Measurements from ENCODE around the gene EXOC3L4.
"Not testable (repeated sequence)": the region's sequence is repeated elsewhere in the genome, so short reads cannot be mapped to it uniquely, and the experiment has no call there.

EXOC3L4 gene

GRCh38 chr14:103094406-103095209, at the start of gene EXOC3L4:
TSS of gene EXOC3L4 (plus strand) at chr14:103094725. CDS start at chr14:103100220, 5,495 bp downstream.
- H3K27me3 Mint-ChIP-seq (ENCODE audit: low read depth): peaks cover 3% of the 10 kb centered on the region
- H3K9me3 Mint-ChIP-seq: no peaks in the 10 kb centered on the region
- H3K4me1 Mint-ChIP-seq (ENCODE audit: low read depth): no peaks in the 10 kb centered on the region
- no peaks in the 10 kb centered on the region for H3K36me3 Mint-ChIP-seq (ENCODE audit: low read depth)
- H3K4me3 Mint-ChIP-seq: no peak within 1 kb of the TSS
- H3K27ac Mint-ChIP-seq: no peak within 1 kb of the TSS

DNA sequence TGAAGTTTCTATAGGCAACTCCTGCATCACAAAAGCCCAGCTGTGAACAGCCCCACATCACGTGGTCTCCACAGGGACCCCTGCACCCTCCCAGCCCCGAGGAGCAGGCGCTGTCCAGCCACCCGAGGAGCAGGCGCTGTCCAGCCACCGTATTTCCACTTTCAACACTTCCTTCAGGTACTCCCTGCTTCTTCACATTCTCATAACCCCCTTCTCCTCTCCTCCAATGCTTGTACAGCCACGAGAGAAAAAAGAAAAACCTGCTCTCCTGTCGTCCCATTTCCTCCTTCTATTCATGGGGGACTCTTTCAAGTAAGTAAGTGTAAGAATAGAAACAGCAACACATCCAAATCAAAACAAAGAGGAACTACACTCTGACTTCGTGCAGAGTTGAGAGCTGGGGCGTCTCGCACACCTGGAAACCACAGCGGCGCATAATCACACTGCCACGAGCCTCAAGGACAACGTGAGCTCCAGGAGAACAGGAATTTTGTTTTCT, 49.1 kb upstream of the EXOC3L4 start:
- H3K27ac Mint-ChIP-seq: no peak overlapping the region
- no peaks in the 10 kb centered on the region for H3K36me3 Mint-ChIP-seq (ENCODE audit: low read depth)
- H3K9me3 Mint-ChIP-seq: peaks cover 6% of the 10 kb centered on the region
- H3K4me3 Mint-ChIP-seq: no peak overlapping the region
- H3K4me1 Mint-ChIP-seq (ENCODE audit: low read depth): peaks cover 5% of the 10 kb centered on the region
- H3K27me3 Mint-ChIP-seq (ENCODE audit: low read depth): peaks cover 16% of the 10 kb centered on the region

DNA sequence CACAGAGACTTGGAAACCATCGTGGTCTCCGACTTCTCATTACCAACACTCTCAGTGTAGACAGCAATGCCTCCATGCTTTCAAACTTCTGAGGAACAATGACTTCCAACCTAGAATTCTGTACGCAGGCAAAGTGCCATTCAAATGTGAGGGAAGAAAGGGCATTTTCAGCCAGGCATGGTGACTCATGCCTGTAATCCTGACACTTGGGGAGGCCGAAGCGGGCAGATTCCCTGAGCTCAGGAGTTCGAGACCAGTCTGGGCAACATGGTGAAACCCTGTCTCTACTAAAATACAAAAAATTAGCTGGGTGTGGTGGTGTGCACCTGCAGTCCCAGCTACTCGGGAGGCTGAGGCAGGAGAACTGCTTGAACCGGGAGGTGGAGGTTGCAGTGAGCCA, 47.1 kb upstream of the EXOC3L4 start:
- not testable (repeated sequence) for H3K36me3 Mint-ChIP-seq (ENCODE audit: low read depth); H3K4me3 Mint-ChIP-seq; H3K27ac Mint-ChIP-seq; H3K9me3 Mint-ChIP-seq; H3K4me1 Mint-ChIP-seq (ENCODE audit: low read depth)
- peaks cover 16% of the 10 kb centered on the region for H3K27me3 Mint-ChIP-seq (ENCODE audit: low read depth)

- peaks cover 24% of the 10 kb centered on the region for H3K27me3 Mint-ChIP-seq (ENCODE audit: low read depth)
- no peaks in the 10 kb centered on the region for H3K36me3 Mint-ChIP-seq (ENCODE audit: low read depth)
- H3K27ac Mint-ChIP-seq: no peak overlapping the region
- H3K4me3 Mint-ChIP-seq: no peak overlapping the region
- no peaks in the 10 kb centered on the region for H3K4me1 Mint-ChIP-seq (ENCODE audit: low read depth)
- H3K9me3 Mint-ChIP-seq: no peaks in the 10 kb centered on the region
These were observed 43.6 kb upstream of the EXOC3L4 start for GRCh38 chr14:103050935-103051334.

DNA sequence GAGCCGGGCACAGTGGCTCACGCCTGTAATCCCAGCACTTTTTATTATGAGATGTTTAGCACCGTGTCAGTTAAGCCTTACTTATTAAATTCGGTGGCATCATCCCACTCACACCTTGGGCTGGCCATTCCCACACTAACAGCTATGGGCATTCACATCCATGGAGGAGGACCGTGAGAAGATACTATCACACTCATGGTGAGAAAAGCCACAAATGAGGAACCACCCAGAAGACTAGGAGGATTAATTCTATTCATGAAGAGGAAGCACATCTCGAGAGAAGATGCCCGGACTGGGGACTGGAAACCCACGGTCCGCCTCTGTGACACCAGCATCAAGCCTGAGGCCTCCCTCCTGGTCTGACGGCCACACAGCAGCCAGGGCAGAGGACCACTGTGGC, 42.1 kb upstream of the EXOC3L4 start:
- H3K27ac Mint-ChIP-seq: no peak overlapping the region
- no peaks in the 10 kb centered on the region for H3K4me1 Mint-ChIP-seq (ENCODE audit: low read depth)
- no peaks in the 10 kb centered on the region for H3K36me3 Mint-ChIP-seq (ENCODE audit: low read depth)
- H3K9me3 Mint-ChIP-seq: no peaks in the 10 kb centered on the region
- H3K27me3 Mint-ChIP-seq (ENCODE audit: low read depth): peaks cover 32% of the 10 kb centered on the region
- no peak overlapping the region for H3K4me3 Mint-ChIP-seq

DNA sequence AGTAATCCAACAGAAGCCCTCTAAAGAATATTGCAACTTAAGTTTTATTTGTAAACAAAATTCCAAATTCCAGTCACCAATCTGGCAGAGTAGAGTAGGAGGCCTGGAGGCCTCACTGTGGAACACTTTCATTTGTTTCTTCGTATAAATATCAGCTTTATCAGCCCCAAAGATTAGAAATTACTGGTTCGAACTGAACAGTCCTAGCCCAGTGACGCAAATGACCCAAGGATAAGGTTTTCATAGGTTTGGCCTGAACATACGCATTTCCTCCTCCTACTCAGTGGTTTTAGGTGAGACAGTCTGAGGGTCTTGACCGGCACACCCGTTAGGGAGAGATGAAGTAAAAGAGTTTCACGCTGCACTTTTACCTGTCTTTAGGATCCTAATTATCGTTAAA, 38.8 kb upstream of the EXOC3L4 start:
- H3K9me3 Mint-ChIP-seq: no peaks in the 10 kb centered on the region
- peak overlapping the region; percentile 45 for H3K4me3 Mint-ChIP-seq
- H3K27ac Mint-ChIP-seq: no peak overlapping the region
- no peaks in the 10 kb centered on the region for H3K36me3 Mint-ChIP-seq (ENCODE audit: low read depth)
- H3K4me1 Mint-ChIP-seq (ENCODE audit: low read depth): peaks cover 3% of the 10 kb centered on the region
- H3K27me3 Mint-ChIP-seq (ENCODE audit: low read depth): peaks cover 48% of the 10 kb centered on the region

GRCh38 chr14:103056322-103057027, 38.0 kb upstream of the EXOC3L4 start:
- H3K27ac Mint-ChIP-seq: peak overlapping the region; percentile 45
- H3K27me3 Mint-ChIP-seq (ENCODE audit: low read depth): peaks cover 49% of the 10 kb centered on the region

DNA sequence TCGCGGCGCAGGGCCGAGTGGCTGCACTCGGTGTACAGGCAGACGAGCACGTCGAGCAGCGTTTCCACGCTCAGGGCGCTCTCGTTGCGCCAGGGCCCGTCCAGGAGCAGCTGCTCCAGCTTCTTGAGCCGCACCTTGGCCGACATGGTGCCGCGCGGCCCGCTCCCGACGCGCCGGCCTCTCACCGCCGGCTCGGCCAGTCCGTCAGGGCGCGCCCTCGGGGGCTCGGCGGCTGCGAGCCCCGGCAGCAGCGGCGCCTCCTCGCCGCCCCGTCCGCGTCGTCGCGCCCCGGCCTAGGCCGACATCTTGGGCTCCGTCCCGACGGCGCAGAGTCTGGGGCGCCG, 37.5 kb upstream of the EXOC3L4 start:
- H3K9me3 Mint-ChIP-seq: no peaks in the 10 kb centered on the region
- peaks cover 54% of the 10 kb centered on the region for H3K27me3 Mint-ChIP-seq (ENCODE audit: low read depth)
- H3K4me1 Mint-ChIP-seq (ENCODE audit: low read depth): peaks cover 3% of the 10 kb centered on the region
- H3K4me3 Mint-ChIP-seq: no peak overlapping the region
- no peaks in the 10 kb centered on the region for H3K36me3 Mint-ChIP-seq (ENCODE audit: low read depth)
- H3K27ac Mint-ChIP-seq: no peak overlapping the region

More at GRCh38 chr14:103056322-103057027, 38.0 kb upstream of the EXOC3L4 start:
- Mint-ChIP-seq H3K4me3 (peak overlapping the region; percentile 64), H3K36me3 (ENCODE audit: low read depth) (no peaks in the 10 kb centered on the region), H3K4me1 (ENCODE audit: low read depth) (peaks cover 3% of the 10 kb centered on the region), H3K9me3 (no peaks in the 10 kb centered on the region)

DNA sequence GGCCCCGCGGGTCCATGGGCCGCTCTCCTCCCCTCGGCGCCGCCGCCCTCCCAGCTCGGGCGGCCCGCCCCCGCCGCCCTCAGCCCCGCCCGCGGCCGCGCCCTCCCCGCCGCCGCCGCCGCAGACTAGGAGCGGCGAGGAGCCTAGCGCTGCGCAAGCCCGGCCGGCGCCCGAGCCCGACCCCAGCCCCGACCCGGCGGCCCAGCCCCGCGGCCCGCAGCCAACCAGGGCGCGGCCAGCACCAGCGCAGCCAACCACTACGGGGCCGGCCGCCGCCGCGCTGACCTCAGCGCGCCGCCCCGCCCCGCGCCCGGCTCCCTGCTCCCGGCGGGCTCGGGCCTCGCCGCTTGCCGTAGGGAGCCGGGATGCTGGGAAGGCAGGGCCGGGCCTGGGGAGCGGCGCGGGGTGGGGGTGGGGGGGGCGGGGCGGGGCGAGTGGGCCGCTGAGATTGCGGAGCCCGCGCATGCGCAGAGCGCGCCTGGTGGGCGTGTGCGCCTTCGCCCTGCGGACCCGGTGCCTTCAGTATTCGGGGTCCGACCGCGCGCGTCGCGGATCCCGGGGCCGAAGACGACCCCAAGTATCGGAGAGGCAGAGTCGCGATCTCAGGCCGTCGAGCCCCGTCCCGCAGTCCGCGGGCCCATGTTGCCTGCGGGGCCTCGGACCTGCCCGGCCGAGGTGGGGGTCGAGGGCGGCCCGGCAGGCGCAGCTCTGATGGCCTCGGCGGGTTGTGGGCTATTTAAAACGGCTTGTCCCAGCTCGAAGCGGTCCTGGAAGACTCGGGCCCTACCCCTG, 37.0 kb upstream of the EXOC3L4 start, which contains the start of gene CDC42BPB:
Gene CDC42BPB, minus strand, starts transcription at position 178 of the 792 bp plus-strand sequence. CDS start 376 bp downstream, outside the sequence.
- H3K4me1 Mint-ChIP-seq (ENCODE audit: low read depth): peaks cover 3% of the 10 kb centered on the region
- peak within 1 kb of the TSS; percentile 45 for H3K27ac Mint-ChIP-seq
- H3K4me3 Mint-ChIP-seq: peak within 1 kb of the TSS; percentile 64
- peaks cover 57% of the 10 kb centered on the region for H3K27me3 Mint-ChIP-seq (ENCODE audit: low read depth)
- no peaks in the 10 kb centered on the region for H3K36me3 Mint-ChIP-seq (ENCODE audit: low read depth)
- no peaks in the 10 kb centered on the region for H3K9me3 Mint-ChIP-seq

DNA sequence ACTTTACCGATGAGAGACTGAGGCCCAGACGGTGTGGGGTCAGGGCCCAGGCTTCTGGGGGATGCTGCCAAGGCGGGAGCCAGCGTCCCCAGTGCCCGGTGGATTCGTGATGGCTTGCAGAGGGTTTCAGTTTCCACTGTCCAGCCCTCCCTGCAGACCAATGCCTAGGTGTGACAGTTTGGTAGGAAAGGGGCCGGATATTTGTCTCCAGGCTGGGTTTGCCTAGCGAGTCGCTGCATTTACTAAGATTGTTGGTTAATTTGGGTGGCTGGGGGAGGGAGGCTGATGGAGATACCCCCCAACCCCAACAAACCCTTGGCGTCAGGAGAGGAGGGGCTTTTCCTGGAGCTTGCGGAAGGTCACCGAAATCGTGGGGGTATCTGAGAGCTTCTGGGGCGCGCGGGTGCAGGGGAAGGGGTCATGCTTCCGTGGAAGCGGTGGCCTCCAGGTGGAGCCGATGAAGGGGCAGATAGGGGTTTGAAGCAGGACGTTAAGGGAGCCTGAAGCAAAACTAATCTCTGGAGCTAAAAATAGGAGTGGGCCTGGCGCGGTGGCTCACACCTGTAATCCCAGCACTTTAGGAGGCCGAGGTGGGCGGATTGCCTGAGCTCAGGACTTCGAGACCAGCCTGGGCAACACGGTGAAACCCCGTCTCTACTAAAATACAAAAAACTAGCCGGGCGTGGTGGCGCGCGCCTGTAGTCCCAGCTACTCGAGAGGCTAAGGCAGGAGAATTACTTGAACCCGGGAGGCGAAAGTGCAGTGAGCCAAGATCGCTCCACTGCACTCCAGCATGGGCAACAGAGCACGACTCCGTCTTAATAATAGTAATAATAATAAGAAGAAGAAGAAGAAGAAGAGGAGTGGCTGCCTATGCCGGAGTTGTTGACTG, 36.1 kb upstream of the EXOC3L4 start:
- Mint-ChIP-seq H3K4me3 (peak overlapping the region; percentile 21), H3K27ac (no peak overlapping the region), H3K4me1 (ENCODE audit: low read depth) (peaks cover 3% of the 10 kb centered on the region), H3K36me3 (ENCODE audit: low read depth) (no peaks in the 10 kb centered on the region), H3K27me3 (ENCODE audit: low read depth) (peaks cover 57% of the 10 kb centered on the region), H3K9me3 (no peaks in the 10 kb centered on the region)

- Mint-ChIP-seq H3K9me3 (no peaks in the 10 kb centered on the region), H3K27me3 (ENCODE audit: low read depth) (peaks cover 56% of the 10 kb centered on the region), H3K4me3 (no peak overlapping the region), H3K36me3 (ENCODE audit: low read depth) (no peaks in the 10 kb centered on the region), H3K27ac (no peak overlapping the region), H3K4me1 (ENCODE audit: low read depth) (peaks cover 3% of the 10 kb centered on the region)
These were observed 35.0 kb upstream of the EXOC3L4 start for GRCh38 chr14:103059556-103059955.

DNA sequence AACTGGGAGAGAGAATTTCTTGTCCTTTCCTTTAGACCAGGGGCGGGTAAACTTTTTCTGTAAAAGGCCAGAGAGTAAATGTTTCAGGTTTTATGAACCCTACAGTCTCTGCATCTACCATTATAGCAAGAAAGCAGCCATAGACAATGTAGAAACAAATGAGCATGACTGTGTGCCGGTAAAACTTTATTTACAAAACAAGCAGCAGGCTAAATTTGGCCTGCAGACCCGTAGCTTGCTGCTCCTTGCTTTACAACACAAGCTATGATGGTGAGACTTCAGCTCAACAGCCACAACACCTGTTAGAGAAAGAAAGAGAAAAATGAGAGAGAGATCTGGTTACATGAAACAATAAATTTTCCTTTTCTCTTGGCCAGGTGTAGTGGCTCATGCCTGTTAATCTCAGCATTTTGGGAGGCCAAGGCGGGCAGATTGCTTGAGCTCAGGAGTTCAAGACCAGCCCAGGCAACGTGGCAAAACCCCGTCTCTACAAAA, 33.0 kb upstream of the EXOC3L4 start:
- peaks cover 3% of the 10 kb centered on the region for H3K4me1 Mint-ChIP-seq (ENCODE audit: low read depth)
- peaks cover 36% of the 10 kb centered on the region for H3K27me3 Mint-ChIP-seq (ENCODE audit: low read depth)
- no peaks in the 10 kb centered on the region for H3K36me3 Mint-ChIP-seq (ENCODE audit: low read depth)
- no peak overlapping the region for H3K27ac Mint-ChIP-seq
- no peaks in the 10 kb centered on the region for H3K9me3 Mint-ChIP-seq
- H3K4me3 Mint-ChIP-seq: no peak overlapping the region

- Mint-ChIP-seq H3K27ac (no peak overlapping the region), H3K4me3 (no peak overlapping the region), H3K9me3 (no peaks in the 10 kb centered on the region), H3K27me3 (ENCODE audit: low read depth) (peaks cover 19% of the 10 kb centered on the region), H3K36me3 (ENCODE audit: low read depth) (no peaks in the 10 kb centered on the region), H3K4me1 (ENCODE audit: low read depth) (no peaks in the 10 kb centered on the region)
These were observed 30.1 kb upstream of the EXOC3L4 start for GRCh38 chr14:103064436-103064835.
